ENCODE results near the gene TSSK6.

DNA sequence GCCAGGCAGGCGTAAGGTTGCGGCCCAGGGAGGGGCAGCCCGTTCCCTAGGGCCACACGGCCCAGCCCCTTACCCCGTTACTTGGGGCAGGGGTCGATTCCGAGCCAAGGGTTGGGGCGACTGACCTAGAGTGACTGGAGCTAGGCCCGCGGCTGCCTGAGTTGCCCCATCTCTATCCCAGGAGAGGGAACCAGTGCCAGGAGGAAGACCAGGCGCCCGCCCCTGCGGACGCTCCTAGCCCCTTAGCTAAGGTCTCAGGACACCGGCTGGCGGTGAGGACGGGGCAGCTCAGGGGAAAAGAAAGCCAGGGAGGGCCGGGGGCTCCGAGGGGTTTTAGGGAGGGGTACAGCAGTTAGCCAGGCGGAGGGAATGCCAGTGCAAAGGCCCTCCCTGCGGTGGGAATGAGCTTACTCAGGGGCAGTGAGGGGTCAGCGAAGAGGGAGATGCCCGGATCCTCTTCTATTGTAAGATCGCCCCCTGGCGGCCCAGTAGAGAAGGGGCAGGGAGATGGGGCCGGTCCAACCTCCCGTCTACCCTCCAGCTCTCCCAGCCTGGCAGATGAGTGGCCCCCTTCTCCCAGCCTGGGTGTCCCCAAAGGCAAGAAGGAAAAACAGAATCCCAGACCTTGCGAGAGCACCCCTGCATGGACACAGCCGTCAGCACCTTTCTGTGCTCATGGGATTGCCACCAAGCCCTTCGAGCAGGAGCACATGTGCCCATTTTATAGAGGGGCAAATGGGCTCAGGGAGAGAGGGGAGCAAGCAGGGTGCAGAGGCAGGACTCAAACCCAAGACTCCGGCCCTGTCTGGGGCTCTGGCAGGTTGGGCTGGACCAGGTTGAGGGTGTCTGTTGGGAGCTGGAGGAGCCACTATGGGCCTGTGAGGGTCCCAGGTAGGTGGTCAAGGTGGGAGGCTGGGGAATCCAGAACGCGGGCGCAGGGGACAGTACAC is 39.0 kb upstream of the TSSK6 start:
- TF ChIP-seq TAF1 (conservative IDR thresholded peaks at IDR 0.05) = no peak
- TF ChIP-seq, protein P1, sequence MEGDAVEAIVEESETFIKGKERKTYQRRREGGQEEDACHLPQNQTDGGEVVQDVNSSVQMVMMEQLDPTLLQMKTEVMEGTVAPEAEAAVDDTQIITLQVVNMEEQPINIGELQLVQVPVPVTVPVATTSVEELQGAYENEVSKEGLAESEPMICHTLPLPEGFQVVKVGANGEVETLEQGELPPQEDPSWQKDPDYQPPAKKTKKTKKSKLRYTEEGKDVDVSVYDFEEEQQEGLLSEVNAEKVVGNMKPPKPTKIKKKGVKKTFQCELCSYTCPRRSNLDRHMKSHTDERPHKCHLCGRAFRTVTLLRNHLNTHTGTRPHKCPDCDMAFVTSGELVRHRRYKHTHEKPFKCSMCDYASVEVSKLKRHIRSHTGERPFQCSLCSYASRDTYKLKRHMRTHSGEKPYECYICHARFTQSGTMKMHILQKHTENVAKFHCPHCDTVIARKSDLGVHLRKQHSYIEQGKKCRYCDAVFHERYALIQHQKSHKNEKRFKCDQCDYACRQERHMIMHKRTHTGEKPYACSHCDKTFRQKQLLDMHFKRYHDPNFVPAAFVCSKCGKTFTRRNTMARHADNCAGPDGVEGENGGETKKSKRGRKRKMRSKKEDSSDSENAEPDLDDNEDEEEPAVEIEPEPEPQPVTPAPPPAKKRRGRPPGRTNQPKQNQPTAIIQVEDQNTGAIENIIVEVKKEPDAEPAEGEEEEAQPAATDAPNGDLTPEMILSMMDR (IDR thresholded peaks at IDR 0.05; ENCODE audit: low read depth, low read length, missing input control) = peak; percentile 54
- no peak for TF ChIP-seq GABPA (IDR thresholded peaks at IDR 0.05 in 1 of 2, conservative IDR thresholded peaks at IDR 0.05 in 1 of 2)
- TF ChIP-seq RXRA (IDR thresholded peaks at IDR 0.05) = no peak
- TF ChIP-seq SP1 (IDR thresholded peaks at IDR 0.05) = no peak
- TF ChIP-seq YY1 (IDR thresholded peaks at IDR 0.05) = no peak
- no peak for TF ChIP-seq FOXA1 (IDR thresholded peaks at IDR 0.05)

Measured in liver (tissue), 3 donors.